ENCODE results near the gene KDM8. TPM values are rescaled to one million over a fixed set of nuclear protein-coding genes. Genes with fewer than 3 reads are reported as not detected.
"Not testable (repeated sequence)": the region's sequence is repeated elsewhere in the genome, so short reads cannot be mapped to it uniquely, and the experiment has no call there.

The KDM8 gene
- total RNA-seq, 1 donor from 2014 or later = 4.3 TPM

DNA sequence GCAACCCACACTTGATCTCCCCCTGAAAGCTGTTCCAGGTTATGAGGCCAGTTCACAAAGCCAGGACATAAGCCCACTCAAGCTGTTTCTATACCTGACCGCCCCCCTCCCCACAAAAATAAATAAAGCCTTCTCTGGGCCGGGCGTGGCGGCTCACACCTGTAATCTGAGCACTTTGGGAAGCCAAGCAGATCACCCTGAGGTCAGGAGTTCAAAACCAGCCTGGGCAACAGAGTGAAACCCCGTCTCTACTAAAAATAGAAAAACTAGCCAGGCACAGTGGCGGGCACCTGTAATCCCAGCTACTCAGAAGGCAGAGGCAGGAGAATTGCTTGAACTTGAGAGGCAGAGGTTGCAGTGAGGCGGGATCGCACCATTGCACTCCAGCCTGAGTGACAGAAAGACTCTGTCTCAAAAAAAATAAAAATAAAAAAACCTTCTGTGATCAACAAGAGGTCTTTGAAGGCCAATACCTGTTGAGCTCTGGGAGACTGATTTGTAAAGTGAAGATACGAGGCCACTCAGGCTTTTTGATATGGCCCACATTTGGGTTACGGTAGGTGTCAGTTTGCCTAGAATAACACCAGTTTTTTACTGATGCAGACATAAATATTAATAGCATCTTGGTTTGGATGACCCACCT is 2.2 kb downstream of the KDM8 start:
- FAIRE-seq = no peak
- Mint-ChIP-seq H3K9me3 (ENCODE audit: unreplicated experiment) (no peaks in the 10 kb centered on the region), H3K4me3 (ENCODE audit: unreplicated experiment) (no peak overlapping the region), H3K4me1 (ENCODE audit: low read depth, unreplicated experiment) (peaks cover 7% of the 10 kb centered on the region), H3K27me3 (ENCODE audit: low read depth, unreplicated experiment) (no peaks in the 10 kb centered on the region), H3K36me3 (ENCODE audit: low read depth, unreplicated experiment) (no peaks in the 10 kb centered on the region), H3K27ac (ENCODE audit: unreplicated experiment) (no peak overlapping the region)
- H3K36me3 ChIP-seq (ENCODE audit: insufficient read depth, low read length) = no peaks in the 10 kb centered on the region
- DNase-seq (ENCODE audit: low read depth) = no peak
- no peak for TF ChIP-seq EZH2 (IDR thresholded peaks at IDR 0.05; ENCODE audit: insufficient read depth, low read length)
- TF ChIP-seq, protein P1, sequence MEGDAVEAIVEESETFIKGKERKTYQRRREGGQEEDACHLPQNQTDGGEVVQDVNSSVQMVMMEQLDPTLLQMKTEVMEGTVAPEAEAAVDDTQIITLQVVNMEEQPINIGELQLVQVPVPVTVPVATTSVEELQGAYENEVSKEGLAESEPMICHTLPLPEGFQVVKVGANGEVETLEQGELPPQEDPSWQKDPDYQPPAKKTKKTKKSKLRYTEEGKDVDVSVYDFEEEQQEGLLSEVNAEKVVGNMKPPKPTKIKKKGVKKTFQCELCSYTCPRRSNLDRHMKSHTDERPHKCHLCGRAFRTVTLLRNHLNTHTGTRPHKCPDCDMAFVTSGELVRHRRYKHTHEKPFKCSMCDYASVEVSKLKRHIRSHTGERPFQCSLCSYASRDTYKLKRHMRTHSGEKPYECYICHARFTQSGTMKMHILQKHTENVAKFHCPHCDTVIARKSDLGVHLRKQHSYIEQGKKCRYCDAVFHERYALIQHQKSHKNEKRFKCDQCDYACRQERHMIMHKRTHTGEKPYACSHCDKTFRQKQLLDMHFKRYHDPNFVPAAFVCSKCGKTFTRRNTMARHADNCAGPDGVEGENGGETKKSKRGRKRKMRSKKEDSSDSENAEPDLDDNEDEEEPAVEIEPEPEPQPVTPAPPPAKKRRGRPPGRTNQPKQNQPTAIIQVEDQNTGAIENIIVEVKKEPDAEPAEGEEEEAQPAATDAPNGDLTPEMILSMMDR (IDR thresholded peaks at IDR 0.05; ENCODE audit: insufficient read depth, low read depth, low read length) = no peak
- H3K79me2 ChIP-seq (ENCODE audit: insufficient read depth, low read length) = peaks cover 9% of the 10 kb centered on the region
- H3K9ac ChIP-seq (ENCODE audit: low read length) = no peak overlapping the region
- H3K27ac ChIP-seq (ENCODE audit: low read depth, low read length) = no peak overlapping the region
- H3K4me1 ChIP-seq (ENCODE audit: insufficient read depth, low read length) = peaks cover 5% of the 10 kb centered on the region
- H4K20me1 ChIP-seq (ENCODE audit: insufficient read depth, low read length) = no peaks in the 10 kb centered on the region
- H3K4me2 ChIP-seq (ENCODE audit: low read length) = no peak overlapping the region
- no peak overlapping the region for H3K4me3 ChIP-seq (ENCODE audit: insufficient read depth, low read depth, low read length)
- no peaks in the 10 kb centered on the region for H3K27me3 ChIP-seq (ENCODE audit: insufficient read depth, low read length)
- H3K9me3 ChIP-seq (ENCODE audit: insufficient read depth, low read depth, low read length) = no peaks in the 10 kb centered on the region
- no peak overlapping the region for H2AFZ ChIP-seq (ENCODE audit: low read depth, low read length)

DNA sequence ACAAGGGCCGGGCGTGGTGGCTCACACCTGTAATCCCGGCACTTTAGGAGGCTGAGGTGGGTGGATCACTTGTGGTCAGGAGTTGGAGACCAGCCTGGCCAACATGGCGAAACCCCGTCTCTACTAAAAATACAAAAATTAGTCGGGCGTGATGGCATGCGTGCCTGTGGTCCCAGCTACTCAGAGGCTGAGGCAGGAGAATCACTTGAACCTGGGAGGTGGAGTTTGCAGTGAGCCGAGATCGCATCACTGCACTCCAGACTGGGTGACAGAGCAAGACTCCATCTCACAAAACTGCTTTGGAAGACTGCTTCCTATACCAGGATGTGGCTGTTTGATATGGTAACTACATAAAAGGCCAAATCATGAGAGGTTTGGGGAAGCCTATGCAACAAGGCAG is 3.8 kb downstream of the KDM8 start:
- not testable (repeated sequence) for H3K4me1 ChIP-seq (ENCODE audit: insufficient read depth, low read length); H3K36me3 ChIP-seq (ENCODE audit: insufficient read depth, low read length); H3K4me2 ChIP-seq (ENCODE audit: low read length); H3K27ac Mint-ChIP-seq (ENCODE audit: unreplicated experiment); H3K4me1 Mint-ChIP-seq (ENCODE audit: low read depth, unreplicated experiment); DNase-seq (ENCODE audit: low read depth); H4K20me1 ChIP-seq (ENCODE audit: insufficient read depth, low read length); H3K27ac ChIP-seq (ENCODE audit: low read depth, low read length); H3K9ac ChIP-seq (ENCODE audit: low read length); H3K36me3 Mint-ChIP-seq (ENCODE audit: low read depth, unreplicated experiment); H3K9me3 Mint-ChIP-seq (ENCODE audit: unreplicated experiment); H2AFZ ChIP-seq (ENCODE audit: low read depth, low read length); H3K79me2 ChIP-seq (ENCODE audit: insufficient read depth, low read length); FAIRE-seq; H3K9me3 ChIP-seq (ENCODE audit: insufficient read depth, low read depth, low read length); H3K4me3 Mint-ChIP-seq (ENCODE audit: unreplicated experiment); H3K27me3 Mint-ChIP-seq (ENCODE audit: low read depth, unreplicated experiment); H3K4me3 ChIP-seq (ENCODE audit: insufficient read depth, low read depth, low read length); H3K27me3 ChIP-seq (ENCODE audit: insufficient read depth, low read length)

DNA sequence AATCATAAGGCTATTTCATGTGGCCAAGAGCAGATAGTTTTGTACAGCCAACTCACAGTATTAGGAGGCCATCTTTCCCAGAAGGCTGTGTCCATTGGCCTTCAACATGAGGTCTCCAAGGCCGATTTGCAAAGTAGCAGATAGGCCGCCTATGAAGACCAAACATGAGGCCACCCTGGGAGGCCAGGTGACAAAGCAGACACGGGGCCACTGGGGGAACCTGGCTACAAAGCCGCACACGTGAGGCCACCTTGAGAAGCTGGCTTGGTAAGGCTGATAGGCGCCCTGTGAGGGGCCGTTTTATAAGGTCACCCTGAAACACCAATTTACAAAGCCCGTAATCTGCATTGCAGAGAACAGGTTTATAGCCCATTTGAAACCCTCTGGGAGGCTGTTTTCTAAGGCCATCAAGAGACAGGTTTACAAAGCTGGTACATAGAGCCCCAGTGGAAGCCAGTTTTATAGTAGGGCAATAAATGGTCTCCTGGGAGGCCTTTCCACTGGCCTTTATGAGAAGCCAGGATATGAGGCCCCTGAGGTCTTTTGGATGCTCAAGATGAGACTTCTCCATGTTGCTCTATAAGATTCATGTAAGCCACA is 4.9 kb downstream of the KDM8 start:
- no peak overlapping the region for H3K4me3 Mint-ChIP-seq (ENCODE audit: unreplicated experiment)
- H3K4me2 ChIP-seq (ENCODE audit: low read length) = no peak overlapping the region
- H4K20me1 ChIP-seq (ENCODE audit: insufficient read depth, low read length) = no peaks in the 10 kb centered on the region
- H3K4me1 Mint-ChIP-seq (ENCODE audit: low read depth, unreplicated experiment) = peaks cover 7% of the 10 kb centered on the region
- H3K9me3 ChIP-seq (ENCODE audit: insufficient read depth, low read depth, low read length) = no peaks in the 10 kb centered on the region
- H3K36me3 ChIP-seq (ENCODE audit: insufficient read depth, low read length) = no peaks in the 10 kb centered on the region
- DNase-seq (ENCODE audit: low read depth) (no peak), FAIRE-seq (no peak)
- H2AFZ ChIP-seq (ENCODE audit: low read depth, low read length) = no peak overlapping the region
- TF ChIP-seq, protein P1 (IDR thresholded peaks at IDR 0.05; ENCODE audit: insufficient read depth, low read depth, low read length) = no peak
- TF ChIP-seq EZH2 (IDR thresholded peaks at IDR 0.05; ENCODE audit: insufficient read depth, low read length) = no peak
- peaks cover 9% of the 10 kb centered on the region for H3K79me2 ChIP-seq (ENCODE audit: insufficient read depth, low read length)
- H3K27me3 ChIP-seq (ENCODE audit: insufficient read depth, low read length) = no peaks in the 10 kb centered on the region
- no peak overlapping the region for H3K27ac ChIP-seq (ENCODE audit: low read depth, low read length)
- H3K4me1 ChIP-seq (ENCODE audit: insufficient read depth, low read length) = peaks cover 5% of the 10 kb centered on the region
- no peaks in the 10 kb centered on the region for H3K9me3 Mint-ChIP-seq (ENCODE audit: unreplicated experiment)
- H3K27ac Mint-ChIP-seq (ENCODE audit: unreplicated experiment) = no peak overlapping the region
- no peaks in the 10 kb centered on the region for H3K27me3 Mint-ChIP-seq (ENCODE audit: low read depth, unreplicated experiment)
- no peak overlapping the region for H3K9ac ChIP-seq (ENCODE audit: low read length)
- no peak overlapping the region for H3K4me3 ChIP-seq (ENCODE audit: insufficient read depth, low read depth, low read length)
- H3K36me3 Mint-ChIP-seq (ENCODE audit: low read depth, unreplicated experiment) = no peaks in the 10 kb centered on the region
